HG02588 (cell line): ENCODE results near the gene NCEH1.
"Not testable (repeated sequence)": the region's sequence is repeated elsewhere in the genome, so short reads cannot be mapped to it uniquely, and the experiment has no call there.

Experiments
- ATAC-seq: cut with Tn5 transposase; IDR thresholded peaks from one replicate; pipeline ENCODE4 v1.9.1; 2021; ENCODE audit warnings: mild to moderate bottlenecking, moderate library complexity; ENCODE audit not compliant: unreplicated experiment

Gene NCEH1, protein sequence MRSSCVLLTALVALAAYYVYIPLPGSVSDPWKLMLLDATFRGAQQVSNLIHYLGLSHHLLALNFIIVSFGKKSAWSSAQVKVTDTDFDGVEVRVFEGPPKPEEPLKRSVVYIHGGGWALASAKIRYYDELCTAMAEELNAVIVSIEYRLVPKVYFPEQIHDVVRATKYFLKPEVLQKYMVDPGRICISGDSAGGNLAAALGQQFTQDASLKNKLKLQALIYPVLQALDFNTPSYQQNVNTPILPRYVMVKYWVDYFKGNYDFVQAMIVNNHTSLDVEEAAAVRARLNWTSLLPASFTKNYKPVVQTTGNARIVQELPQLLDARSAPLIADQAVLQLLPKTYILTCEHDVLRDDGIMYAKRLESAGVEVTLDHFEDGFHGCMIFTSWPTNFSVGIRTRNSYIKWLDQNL

DNA sequence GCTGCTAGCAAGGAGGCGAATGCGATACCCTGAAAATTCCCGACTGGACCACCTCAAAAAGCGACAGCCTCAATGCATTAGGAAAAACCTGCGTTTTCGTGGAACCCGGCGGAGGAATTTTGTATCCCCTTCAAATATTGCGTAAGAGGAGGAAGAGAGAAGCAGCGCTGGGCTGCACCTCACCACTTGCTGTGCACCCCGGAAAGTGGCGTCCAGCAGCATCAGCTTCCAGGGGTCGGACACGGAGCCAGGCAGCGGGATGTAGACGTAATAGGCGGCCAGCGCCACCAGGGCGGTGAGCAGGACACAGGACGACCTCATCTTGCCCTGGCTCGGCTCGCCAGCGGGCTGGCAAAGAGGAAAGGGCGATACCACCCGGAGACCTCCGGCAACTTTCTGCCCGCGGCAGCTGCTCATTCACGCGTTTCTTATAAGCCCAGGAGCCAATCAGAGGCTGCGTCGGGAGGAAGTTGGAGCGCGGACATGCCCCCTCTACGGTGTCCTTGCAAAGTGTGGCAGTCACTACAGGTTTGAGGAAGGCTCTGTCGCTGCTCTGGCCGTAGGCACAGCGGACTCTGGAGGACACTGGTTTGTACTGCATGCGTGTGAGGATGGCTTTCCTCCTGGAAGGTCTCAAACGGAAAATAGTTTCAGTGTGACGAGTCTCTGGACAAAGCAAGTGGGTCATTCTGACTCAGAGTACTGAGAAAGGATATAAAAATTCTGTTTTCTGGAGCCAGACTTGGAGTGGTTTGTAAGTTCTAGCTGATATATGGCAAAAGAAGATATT, at the start of gene NCEH1:
Gene NCEH1, minus strand, starts transcription at position 404 of the 790 bp plus-strand sequence. Its CDS starts 83 bp downstream, at position 321.
- ATAC-seq, result peak; percentile 100

DNA sequence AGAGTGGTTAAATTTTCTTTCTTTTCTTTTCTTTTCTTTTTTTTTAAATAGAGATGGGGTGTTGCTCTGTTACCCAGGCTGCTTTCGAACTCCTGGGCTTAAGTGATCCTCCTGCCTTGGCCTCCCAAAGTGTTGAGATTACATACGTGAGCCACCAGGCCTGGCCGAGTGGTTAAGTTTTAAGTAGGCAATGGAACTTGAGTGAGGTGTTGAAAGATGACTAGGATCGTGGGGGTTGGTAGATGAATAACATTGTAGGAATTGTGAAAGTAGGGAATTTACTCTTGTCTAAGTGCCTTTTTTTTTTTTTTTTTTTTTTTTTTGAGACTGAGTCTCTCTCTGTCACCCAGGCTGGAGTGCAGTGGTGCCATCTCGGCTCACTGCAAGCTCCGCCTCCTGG, 49.5 kb upstream of the NCEH1 start:
- ATAC-seq, result not testable (repeated sequence)

DNA sequence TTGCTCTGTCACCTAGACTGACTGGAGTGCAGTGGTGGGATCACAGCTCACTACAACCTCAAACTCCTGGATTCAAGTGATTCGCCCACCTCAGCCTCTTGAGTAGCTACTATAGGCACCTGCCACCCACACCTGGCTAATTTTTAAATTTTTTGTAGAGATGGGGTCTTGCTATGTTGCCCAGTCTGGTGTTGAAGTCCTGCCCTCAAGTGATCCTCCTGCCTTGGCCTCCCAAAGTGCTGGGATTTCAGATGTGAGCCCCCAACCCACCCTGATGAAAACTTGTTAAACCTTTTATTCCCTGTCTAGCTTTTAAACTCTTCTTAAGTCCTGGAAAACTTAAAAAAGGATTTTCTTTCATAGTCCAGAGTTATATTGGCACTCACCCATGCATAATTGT, 42.3 kb upstream of the NCEH1 start:
- ATAC-seq, result no peak

DNA sequence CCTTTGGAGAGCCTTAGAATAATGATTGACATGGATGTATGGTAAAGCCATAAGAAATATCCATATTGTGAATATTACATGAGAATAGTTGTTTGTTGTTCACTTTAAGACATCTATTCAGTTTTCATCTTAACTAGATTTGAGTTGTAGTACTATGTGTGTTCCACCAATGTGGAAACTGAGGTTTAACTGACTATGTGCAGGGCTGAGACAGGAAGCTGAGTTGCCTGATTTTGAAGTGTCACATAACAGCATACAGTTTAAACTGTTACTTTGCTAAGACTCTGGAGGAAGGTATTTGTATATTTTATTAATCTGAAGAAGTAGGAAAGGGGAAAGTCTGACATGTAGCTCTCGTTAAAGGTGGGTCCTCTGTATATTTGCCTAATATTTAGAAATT, 41.8 kb upstream of the NCEH1 start:
- no peak for ATAC-seq

DNA sequence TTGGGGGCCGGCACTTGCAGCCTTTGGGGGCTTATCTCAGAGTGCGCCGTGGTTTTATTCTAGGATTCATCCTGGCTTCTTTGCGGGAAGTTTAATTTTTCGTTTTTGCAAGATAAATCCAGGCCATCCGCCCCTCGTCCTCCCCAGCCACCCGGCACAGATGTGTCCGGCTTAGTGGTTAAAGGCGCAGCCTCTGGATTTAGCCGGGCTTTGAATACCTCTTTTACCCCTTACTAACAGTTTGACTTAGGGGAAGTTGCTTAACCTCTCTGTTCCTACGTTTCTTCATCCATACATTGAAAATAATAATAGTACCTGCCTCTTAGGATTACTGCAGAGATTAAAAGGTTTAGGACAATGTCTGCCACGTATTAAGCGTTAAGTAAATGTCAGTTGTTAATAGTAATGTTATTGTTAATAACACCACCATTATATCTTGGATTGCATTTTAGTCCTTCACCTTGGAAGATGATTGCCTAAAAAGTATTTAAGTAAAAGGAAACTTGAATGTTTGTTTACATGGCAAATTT, 40.4 kb upstream of the NCEH1 start:
- no peak for ATAC-seq

DNA sequence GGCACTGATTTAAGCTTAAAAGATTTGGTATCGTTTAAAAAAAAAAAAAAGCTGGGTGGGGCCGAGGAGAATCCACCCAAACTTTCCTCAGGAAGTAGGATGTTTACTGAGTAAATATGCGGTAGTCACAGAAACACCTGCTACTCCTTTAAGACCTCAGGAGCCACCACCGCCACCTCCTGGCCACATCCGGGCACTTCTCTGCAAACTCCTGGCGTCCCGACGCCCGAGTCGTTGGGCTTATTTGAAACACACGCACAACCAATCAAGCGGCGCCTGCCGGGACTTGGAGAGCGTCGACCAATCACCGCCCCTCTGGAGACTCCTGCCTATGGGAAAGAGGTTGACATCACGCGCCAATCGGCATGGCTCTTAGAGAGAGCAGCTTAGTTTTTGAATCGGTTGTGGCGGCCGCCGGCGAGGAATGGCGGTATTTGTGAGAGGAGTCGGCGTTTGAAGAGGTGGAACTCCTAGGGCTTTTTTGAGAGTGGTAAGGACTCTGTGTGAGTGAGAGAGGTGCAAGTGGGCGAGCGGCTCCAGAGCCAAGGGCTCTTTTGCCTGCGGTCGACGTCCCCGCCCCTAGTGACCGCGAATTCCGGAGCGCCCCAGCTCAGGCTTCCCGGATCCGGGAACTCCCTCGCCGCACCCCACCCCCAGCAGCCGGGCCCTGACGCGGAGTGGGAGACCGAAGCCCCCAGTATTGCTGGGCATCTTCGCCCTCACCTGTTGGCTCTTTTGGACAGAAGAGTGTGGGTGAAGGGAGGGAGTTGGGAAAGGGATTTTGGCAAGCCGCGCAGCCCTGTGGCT, 39.7 kb upstream of the NCEH1 start, which contains the start of gene ECT2:
Gene ECT2, plus strand, starts transcription at position 359 of the 807 bp plus-strand sequence. CDS start 3,805 bp downstream, outside the sequence.
- ATAC-seq, result peak; percentile 97

DNA sequence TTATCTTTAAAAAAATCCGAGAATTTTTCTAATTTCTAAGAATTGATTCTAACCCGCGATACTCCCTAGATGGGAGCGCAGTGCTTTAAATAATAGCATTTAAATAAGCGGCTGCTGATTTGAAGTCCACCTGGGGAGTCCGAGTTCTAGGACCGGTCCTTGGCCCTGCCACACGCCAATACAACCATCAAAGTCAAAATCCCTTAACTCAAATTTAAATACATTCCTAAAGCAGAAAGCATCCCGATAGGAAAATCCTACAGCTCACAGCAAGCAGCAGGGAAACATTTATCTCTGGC, 39.2 kb upstream of the NCEH1 start:
- ATAC-seq, result no peak

DNA sequence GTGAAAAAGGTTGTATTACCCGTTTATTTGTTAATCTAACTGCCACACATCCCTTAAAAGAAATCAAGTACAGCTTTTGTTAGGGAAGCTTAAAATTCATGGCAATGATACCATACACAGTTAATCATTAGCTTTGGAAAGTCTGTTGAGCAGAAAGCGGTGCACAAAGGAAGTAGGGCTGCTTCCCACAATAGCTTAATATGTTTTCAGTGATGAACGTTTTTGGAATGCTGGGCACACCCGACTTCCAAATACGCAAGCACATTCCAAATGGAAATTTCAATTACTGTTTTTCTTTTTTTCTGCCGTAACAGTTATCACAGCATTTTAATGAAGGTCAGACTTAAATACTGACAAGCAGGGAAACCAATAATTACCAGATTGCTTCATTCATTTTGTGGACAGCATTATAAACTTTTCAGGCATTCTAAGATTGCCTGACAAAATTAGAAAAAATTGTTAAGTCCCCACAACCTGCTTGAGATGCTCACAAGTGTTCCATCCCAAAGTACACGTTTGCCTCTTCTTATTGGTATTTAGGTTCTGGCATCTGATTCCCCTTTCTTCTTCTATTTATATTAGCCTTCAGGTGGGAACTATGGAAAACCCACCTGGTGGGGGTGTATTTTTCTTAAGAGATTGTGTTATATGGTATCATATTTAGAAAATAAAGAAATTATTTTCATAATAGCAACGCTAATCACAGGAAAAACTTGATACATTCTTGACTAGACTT, 38.5 kb upstream of the NCEH1 start:
- ATAC-seq, result no peak

DNA sequence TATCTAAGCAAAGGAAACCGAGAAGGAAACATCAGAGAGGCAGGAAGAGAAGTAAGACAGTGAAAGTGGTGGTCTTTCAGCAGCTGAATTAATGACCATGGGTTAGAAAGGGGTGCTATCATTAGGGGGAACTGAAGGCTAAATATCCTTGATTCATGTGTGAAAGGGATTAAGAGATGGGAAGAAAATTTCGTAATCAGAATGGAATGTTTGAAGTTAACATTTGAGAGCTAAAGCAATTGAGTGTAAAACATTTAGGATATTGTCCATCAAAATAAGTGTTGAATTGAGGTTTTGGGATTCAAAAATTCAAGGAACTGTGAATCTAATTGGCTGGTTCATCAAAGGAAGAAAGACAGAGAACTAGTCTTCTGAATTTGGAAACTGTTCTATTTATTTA, 35.6 kb upstream of the NCEH1 start:
- no peak for ATAC-seq

DNA sequence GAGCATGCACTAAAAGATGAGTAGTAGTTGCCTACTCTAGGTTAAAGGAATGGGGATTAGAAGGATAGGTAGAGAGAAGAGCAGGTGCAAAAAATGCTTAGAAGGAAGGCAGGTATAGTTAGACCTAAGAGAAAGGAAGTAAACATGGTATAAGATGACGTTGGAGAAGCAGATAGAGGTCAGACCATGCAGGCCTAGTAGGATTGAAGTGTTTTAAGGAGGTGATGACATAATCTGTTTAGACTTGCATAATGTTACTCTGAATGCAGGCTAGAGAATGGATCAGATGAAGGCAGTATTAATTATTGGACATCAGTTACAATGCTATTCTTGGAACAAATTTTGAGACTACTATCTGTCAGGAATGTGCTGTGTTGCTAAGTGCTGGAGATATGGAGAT, 28.6 kb upstream of the NCEH1 start:
- ATAC-seq, result no peak

DNA sequence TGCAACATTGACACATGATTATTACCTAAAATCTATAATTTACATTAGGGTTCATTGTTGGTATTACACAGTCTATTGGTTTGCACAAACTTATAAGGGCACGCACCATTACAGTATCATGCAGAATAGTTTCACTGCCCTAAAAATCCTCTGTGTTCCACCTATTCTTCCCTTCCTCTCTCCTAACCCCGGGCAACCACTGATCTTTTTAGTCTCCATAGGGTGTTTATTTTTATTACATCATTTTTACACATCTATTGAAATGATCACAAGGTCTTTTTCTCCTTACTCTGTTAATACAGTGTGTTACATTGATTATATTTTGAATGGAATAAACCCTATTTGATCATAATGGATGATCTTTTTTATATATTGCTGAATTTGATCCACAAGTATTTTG, 24.1 kb upstream of the NCEH1 start:
- no peak for ATAC-seq

DNA sequence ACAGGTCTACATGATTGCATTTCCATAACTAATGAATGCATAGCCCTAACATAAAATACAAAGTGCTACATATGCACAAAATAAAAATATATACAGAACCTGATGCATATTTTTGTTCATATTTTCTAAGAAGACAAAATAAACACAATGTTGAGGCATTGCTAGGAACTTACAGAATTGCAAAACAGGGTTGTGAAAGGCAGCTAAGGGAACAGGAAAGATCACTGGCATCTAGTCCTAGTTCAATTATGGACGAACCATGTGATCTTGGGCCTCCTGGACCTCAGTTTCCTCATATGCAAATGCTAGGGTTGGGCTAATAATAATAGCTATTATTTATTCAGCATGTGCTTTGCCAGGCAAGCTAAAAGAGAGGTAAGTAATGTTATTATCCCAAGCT, 15.5 kb upstream of the NCEH1 start:
- no peak for ATAC-seq

DNA sequence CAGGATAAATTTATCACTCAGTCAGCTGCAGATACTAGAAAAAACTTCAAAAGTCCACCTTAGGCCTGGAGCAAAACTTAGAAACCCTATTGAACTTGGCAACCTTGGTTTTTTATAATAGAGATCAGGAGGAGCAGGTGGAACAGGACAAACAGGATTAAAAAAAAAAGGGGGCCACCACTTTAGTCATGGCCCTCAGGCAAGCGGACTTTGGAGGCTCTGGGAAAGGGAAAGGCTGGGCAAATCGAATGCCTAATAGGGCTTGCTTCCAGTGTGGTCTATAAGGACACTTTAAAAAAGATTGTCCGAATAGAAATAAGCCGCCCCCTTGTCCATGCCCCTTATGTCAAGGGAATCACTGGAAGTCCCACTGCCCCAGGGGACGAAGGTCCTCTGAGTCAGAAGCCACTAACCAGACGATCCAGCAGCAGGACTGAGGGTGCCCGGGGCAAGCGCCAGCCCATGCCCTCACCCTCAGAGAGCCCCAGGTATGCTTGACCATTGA, 11.7 kb upstream of the NCEH1 start:
- not testable (repeated sequence) for ATAC-seq

DNA sequence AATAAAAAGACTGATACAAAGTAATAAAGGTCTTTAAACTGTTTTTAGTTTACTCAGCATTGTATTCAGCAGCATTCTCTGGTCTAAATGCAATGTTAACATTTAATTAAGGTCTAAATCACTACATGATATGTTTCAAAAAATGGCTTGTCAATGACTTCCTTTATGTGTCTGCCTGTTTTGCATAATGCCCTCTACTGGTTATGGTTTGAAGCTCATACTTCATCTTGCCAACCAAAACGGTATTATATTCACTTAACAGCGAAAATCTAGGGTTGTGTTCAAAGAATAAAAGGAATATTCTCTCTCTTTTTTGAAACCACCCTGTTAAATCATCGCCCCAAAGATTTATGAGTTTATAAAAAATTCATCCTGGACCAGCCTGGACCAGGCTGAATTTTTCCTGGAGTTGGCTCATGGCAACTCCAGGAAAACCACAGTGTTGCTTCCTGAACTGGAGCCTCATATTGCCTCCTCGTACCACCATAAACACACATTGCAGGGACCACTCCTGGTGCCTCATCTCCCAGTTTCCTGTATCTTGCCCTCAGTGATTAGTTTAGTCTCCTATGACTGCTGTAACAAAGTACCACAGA, 6.7 kb upstream of the NCEH1 start:
- ATAC-seq, result no peak

DNA sequence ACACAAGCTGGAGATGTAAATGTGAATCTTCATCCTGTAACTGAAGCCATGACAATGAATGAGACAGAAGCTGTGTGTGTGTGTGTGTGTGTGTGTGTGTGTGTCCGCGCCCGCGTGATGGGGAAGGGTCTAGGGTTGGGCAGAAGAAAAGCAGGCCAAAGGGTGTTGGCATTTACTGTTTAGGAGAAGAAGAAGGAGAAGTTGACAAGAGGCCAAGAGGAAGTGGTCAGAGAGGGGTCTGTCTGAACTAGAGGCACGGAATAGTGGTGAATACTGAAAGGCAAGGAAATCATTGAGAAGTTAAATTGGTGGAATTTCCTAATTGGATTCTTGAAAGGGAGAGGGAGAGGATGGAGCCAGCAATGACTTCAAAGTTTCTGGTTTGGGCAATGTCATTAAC, 5.6 kb upstream of the NCEH1 start:
- no peak for ATAC-seq

DNA sequence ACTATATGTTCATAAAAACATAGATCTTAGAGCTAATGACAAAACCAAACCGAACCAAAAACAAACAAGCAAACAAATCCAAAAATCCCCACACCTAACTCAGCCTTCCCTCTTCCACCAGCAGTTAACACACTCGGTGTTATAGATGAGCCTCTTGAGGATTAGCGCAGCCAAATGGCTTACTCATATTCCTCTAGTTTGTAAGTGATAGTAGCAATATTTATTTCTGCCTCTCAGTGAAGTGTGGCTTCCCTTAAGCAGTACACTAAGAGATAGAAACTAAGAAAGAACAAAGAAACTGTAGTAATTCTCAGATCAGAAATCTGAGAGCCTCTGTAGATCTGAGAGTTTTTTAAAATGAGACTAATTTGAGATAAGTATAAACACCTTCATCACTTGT, 2.4 kb upstream of the NCEH1 start:
- ATAC-seq, result no peak

DNA sequence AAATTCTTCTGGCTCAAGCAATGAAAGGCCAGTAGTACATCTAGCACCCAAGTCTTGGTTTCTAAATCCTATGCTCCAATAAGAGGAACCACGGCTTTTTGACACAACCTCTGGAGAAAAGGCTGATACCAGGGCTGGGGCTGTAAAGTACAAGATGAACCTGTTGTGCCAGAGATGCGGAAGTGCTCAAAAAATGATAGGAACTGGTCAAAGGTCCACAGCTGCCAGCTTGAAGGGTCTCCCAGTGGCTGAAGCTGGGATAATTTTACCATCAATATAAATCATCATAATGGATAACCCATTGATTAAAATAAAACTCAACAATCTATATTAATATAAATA, 558 bp upstream of the NCEH1 start:
- no peak for ATAC-seq

DNA sequence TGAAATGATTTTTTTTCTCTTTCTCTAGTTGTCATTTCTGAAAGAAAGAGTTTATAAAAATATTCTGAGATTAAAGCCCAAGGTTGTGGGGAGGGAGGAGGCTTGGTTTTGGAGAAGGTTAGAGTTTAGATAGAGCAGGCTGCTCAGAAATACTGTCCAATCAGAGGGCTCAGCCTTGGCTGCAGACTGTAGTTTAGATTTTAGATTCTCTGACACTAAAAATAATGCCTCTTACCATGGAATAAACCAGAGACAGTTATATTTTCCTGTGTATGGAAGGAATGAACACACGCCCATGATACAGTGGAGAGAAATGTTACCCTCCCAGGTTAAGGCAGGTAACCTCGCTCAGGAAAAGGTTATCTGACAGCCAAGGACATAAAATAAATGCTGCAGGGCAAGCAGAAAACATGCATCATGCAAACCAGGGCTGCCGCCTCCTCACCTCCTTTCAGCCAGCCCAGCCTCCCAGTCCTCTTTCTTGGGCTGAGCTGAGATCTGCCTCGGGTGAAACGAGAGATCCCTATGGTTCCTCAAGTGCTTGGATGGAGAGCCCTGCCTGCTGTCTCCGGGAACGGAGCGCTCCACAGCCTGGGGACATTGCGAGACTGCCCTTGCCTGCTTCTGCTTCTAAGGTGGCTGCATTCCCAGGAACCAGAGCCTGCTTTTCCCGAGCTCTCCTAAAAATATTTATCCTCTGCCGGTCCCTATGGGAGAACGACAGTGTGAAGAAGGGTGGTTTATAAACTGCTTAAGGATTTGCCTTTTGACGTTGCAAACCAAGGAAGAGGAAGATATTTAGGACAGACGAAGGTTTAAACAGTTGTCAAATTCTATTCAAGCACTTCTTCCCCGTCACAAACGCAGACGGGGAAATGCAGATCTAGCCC, 848 bp downstream of the NCEH1 start:
- no peak for ATAC-seq
